Measurements from ENCODE around the gene SIPA1L3.

The SIPA1L3 gene

GRCh38 chr19:38034492-38034860, 127.5 kb downstream of the SIPA1L3 start:
- TF ChIP-seq CTCF (IDR thresholded peaks at IDR 0.05; ENCODE audit: insufficient read depth, missing control alignments): no peak
- DNase-seq (ENCODE audit: insufficient read length, low spot score) (no peak), FAIRE-seq (no peak)

GRCh38 chr19:38035515-38036495, 128.8 kb downstream of the SIPA1L3 start:
- FAIRE-seq: no peak
- DNase-seq (ENCODE audit: insufficient read length, low spot score): peak; percentile 73
- TF ChIP-seq CTCF (IDR thresholded peaks at IDR 0.05; ENCODE audit: insufficient read depth, missing control alignments): no peak

- DNase-seq (ENCODE audit: insufficient read length, low spot score): no peak
- no peak for FAIRE-seq
- TF ChIP-seq CTCF (IDR thresholded peaks at IDR 0.05; ENCODE audit: insufficient read depth, missing control alignments): no peak
Measured at GRCh38 chr19:38036707-38037611, 130.0 kb downstream of the SIPA1L3 start.

- no peak for FAIRE-seq
- no peak for TF ChIP-seq CTCF (IDR thresholded peaks at IDR 0.05; ENCODE audit: insufficient read depth, missing control alignments)
- DNase-seq (ENCODE audit: insufficient read length, low spot score): no peak
Measured at GRCh38 chr19:38039966-38040365, 133.0 kb downstream of the SIPA1L3 start.

GRCh38 chr19:38042132-38042531, 135.1 kb downstream of the SIPA1L3 start:
- FAIRE-seq (no peak), DNase-seq (ENCODE audit: insufficient read length, low spot score) (no peak)
- TF ChIP-seq CTCF (IDR thresholded peaks at IDR 0.05; ENCODE audit: insufficient read depth, missing control alignments): no peak

- no peak for TF ChIP-seq CTCF (IDR thresholded peaks at IDR 0.05; ENCODE audit: insufficient read depth, missing control alignments)
- FAIRE-seq (no peak), DNase-seq (ENCODE audit: insufficient read length, low spot score) (no peak)
Measured at GRCh38 chr19:38043649-38044144, 136.7 kb downstream of the SIPA1L3 start.

Measured in D721Med (cell line).